GM23338 (cell line): ENCODE data around the gene TTYH3.

Experiments
- EZH2 ChIP-seq: fragments of 200-600 bp; sonication (generic); IDR thresholded peaks from one replicate; pipeline ENCODE4 v1.8.0; 2017; ENCODE audit warnings: antibody characterized with exemption, mild to moderate bottlenecking, low read depth; ENCODE audit not compliant: unreplicated experiment
- EZH2phosphoT487 ChIP-seq: fragments of 200-600 bp; sonication (generic); IDR thresholded peaks from one replicate; pipeline ENCODE4 v1.8.1; 2018; ENCODE audit warnings: antibody characterized with exemption; ENCODE audit not compliant: unreplicated experiment
- TF ChIP-seq, protein P1 (sequence below), 2 experiments: fragments of 200-600 bp in 1 of 2; sonication (generic) in 1 of 2; conservative IDR thresholded peaks; 2 replicates each; pipeline versions ENCODE4 v1.5.1 to v1.6.1; 2016 to 2017; ENCODE audit warnings: antibody characterized with exemption in 2 of 2, low read depth in 2 of 2, mild to moderate bottlenecking in 2 of 2, moderate library complexity in 1 of 2

DNA sequence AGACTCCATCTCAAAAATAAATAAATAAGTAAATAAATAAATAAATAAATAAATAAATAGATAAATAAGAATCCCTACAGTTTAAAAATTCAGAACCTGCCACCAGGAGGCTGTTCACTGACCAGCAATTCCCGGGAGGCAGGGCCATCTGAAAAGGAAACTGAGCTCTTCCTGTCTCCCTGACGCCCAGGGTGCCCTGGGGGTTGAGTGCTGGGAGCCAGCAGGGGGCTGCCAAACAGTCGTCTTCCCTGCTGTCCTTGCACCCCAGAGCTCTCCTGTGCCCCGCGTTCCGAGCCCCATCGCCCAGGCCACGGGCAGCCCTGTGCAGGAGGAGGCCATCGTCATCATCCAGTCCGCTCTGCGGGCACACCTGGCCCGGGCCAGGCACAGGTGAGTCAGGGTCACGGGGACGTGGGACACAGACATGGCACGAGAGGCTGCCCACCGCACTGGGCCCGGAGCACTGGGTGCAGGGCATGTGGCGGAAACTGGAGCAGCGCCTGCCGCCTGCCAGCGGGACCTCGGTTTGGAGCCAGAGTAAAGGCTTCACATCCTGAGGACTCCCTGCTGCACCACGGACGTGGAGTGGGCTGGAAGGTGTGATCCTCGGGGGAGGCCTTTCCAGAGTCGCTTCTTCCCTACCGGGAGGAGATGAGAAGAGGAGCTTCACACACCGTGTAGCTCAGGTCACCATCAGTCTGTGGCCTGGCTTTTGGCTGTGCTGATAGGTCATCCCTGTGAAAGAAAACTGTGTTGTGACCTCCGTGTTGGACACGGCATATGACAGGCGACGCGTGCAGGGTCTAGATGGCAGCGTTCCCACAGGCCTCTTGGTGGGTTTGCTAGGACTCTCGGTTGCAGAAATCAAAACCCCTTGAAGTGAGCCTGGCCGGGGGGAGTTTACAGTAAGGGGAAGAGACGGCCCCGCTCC lies 25.9 kb upstream of the TTYH3 start:
- TF ChIP-seq, protein P1, sequence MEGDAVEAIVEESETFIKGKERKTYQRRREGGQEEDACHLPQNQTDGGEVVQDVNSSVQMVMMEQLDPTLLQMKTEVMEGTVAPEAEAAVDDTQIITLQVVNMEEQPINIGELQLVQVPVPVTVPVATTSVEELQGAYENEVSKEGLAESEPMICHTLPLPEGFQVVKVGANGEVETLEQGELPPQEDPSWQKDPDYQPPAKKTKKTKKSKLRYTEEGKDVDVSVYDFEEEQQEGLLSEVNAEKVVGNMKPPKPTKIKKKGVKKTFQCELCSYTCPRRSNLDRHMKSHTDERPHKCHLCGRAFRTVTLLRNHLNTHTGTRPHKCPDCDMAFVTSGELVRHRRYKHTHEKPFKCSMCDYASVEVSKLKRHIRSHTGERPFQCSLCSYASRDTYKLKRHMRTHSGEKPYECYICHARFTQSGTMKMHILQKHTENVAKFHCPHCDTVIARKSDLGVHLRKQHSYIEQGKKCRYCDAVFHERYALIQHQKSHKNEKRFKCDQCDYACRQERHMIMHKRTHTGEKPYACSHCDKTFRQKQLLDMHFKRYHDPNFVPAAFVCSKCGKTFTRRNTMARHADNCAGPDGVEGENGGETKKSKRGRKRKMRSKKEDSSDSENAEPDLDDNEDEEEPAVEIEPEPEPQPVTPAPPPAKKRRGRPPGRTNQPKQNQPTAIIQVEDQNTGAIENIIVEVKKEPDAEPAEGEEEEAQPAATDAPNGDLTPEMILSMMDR (conservative IDR thresholded peaks at IDR 0.05; ENCODE audit: low read depth in 2 of 2): no peak
- no peak for TF ChIP-seq EZH2phosphoT487
- TF ChIP-seq EZH2: no peak
